K562 (cell line): ENCODE measurements around the gene DCST1. TPM values are rescaled to one million over a fixed set of nuclear protein-coding genes. Genes with fewer than 3 reads are reported as not detected.

Experiments used
- DLX4 ChIP-seq: fragments of 250-450 bp; sonication (Bioruptor Pico); IDR thresholded peaks from 2 replicates; pipeline ENCODE4 v1.6.1; 2021; ENCODE audit warnings: mild to moderate bottlenecking
- HNRNPLL ChIP-seq: fragments of 200-400 bp; formaldehyde crosslinking; IDR thresholded peaks from 2 replicates; pipeline ENCODE4 v1.6.1; 2017; ENCODE audit warnings: low read length, low read depth, mild to moderate bottlenecking; ENCODE audit not compliant: poor library complexity, severe bottlenecking
- KAT8 ChIP-seq: fragments of 450-650 bp; IDR thresholded peaks from 2 replicates; pipeline ENCODE4 v1.6.1; 2016; ENCODE audit warnings: low read depth, mild to moderate bottlenecking
- MBD2 ChIP-seq: sonication (generic); IDR thresholded peaks from 2 replicates; pipeline ENCODE4 v1.6.1; 2016; ENCODE audit warnings: low read depth, borderline replicate concordance
- MXI1 ChIP-seq: IDR thresholded peaks from 2 replicates; pipeline ENCODE4 v1.6.1; 2011; ENCODE audit warnings: low read depth, mild to moderate bottlenecking, improper control_type of control experiment, low read length
- POLR2G ChIP-seq: fragments of 200-400 bp; formaldehyde crosslinking; IDR thresholded peaks from 2 replicates; pipeline ENCODE4 v1.6.1; 2017; ENCODE audit warnings: low read depth, mild to moderate bottlenecking, antibody characterized with exemption, low read length, moderate library complexity
- TAF7 ChIP-seq: fragments of 450-650 bp; IDR thresholded peaks from 2 replicates; pipeline ENCODE4 v1.6.1; 2016; ENCODE audit warnings: missing genetic modification characterization, missing compliant biosample characterization
- polyA plus RNA-seq, 8 experiments: library from polyadenylated mRNA; depleted of rRNA in 4 of 8; stranded (reverse) in 5 of 8; unstranded in 3 of 8; fragments of >200 nt; fragmentation: Nextera tagmentation in 2 of 8; fragmentation: Illumina TruSeq in 1 of 8; extraction: Ambion mirVana in 2 of 8; extraction: Trizol in 1 of 8; gene quantifications; 2 replicates each; pipeline versions ENCODE4 v1.2.1 to v1.2.3, GENCODE V29; 2011 to 2014; ENCODE audit warnings: inconsistent platforms in 1 of 8, missing spikeins in 1 of 8
- total RNA-seq, 7 experiments: library from RNA; depleted of rRNA in 6 of 7; stranded (reverse); fragments of >200 nt in 6 of 7; fragmentation: Illumina TruSeq in 2 of 7; extraction: Trizol in 2 of 7; gene quantifications; 2 replicates each; pipeline versions ENCODE4 v1.2.1 to v1.2.3, GENCODE V29; 2011 to 2021; ENCODE audit warnings: low replicate concordance in 1 of 7
- TF ChIP-seq, protein P1 (sequence below): sonication (generic); formaldehyde crosslinking; IDR thresholded peaks from 2 replicates; pipeline ENCODE4 v1.8.0; 2022; ENCODE audit warnings: mild to moderate bottlenecking, missing genetic modification reagents
- TF ChIP-seq, protein P2 (sequence below), 2 experiments: fragments of 450-650 bp; IDR thresholded peaks; 2 replicates each; pipeline ENCODE4 v1.6.1; 2016
- TF ChIP-seq, protein P3 (sequence below): IDR thresholded peaks from 2 replicates; pipeline ENCODE4 v1.6.1; 2012; ENCODE audit warnings: low read depth, low read length, improper control_type of control experiment, borderline replicate concordance
- TF ChIP-seq, protein P4 (sequence below): fragments of 450-650 bp; formaldehyde crosslinking; IDR thresholded peaks from 2 replicates; pipeline ENCODE4 v1.4.0; 2020; ENCODE audit warnings: mild to moderate bottlenecking, mixed read lengths
- TF ChIP-seq, protein P5 (sequence below): sonication (generic); formaldehyde crosslinking; IDR thresholded peaks from 2 replicates; pipeline ENCODE4 v1.8.1; 2023; ENCODE audit warnings: mild to moderate bottlenecking, missing genetic modification reagents, moderate library complexity
- TF ChIP-seq, protein P6 (sequence below): fragments of 250-450 bp; sonication (Bioruptor Pico); IDR thresholded peaks from 2 replicates; pipeline ENCODE4 v1.5.0; 2021; ENCODE audit warnings: mild to moderate bottlenecking, borderline replicate concordance

The DCST1 gene
- total and polyA plus RNA-seq, 9 of the 15 experiments (the other 6 are each of a cell fraction or from before 2014, with no cell fraction given) = not detected

- TF ChIP-seq, protein P1, sequence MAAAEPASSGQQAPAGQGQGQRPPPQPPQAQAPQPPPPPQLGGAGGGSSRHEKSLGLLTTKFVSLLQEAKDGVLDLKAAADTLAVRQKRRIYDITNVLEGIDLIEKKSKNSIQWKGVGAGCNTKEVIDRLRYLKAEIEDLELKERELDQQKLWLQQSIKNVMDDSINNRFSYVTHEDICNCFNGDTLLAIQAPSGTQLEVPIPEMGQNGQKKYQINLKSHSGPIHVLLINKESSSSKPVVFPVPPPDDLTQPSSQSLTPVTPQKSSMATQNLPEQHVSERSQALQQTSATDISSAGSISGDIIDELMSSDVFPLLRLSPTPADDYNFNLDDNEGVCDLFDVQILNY (CRISPR knock-in tag) = no peak
- TF ChIP-seq KAT8 = no peak
- TF ChIP-seq, protein P2, sequence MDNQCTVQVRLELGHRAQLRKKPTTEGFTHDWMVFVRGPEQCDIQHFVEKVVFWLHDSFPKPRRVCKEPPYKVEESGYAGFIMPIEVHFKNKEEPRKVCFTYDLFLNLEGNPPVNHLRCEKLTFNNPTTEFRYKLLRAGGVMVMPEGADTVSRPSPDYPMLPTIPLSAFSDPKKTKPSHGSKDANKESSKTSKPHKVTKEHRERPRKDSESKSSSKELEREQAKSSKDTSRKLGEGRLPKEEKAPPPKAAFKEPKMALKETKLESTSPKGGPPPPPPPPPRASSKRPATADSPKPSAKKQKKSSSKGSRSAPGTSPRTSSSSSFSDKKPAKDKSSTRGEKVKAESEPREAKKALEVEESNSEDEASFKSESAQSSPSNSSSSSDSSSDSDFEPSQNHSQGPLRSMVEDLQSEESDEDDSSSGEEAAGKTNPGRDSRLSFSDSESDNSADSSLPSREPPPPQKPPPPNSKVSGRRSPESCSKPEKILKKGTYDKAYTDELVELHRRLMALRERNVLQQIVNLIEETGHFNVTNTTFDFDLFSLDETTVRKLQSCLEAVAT (IDR thresholded peaks at IDR 0.05) = peak; percentile 82 to 86; a peak in 3 of 4 replicates
- TF ChIP-seq MXI1 = no peak; the same call in 1 of the 2 replicates
- peak; percentile 76 for TF ChIP-seq POLR2G
- TF ChIP-seq TAF7 (tag) = no peak
- TF ChIP-seq, protein P3, sequence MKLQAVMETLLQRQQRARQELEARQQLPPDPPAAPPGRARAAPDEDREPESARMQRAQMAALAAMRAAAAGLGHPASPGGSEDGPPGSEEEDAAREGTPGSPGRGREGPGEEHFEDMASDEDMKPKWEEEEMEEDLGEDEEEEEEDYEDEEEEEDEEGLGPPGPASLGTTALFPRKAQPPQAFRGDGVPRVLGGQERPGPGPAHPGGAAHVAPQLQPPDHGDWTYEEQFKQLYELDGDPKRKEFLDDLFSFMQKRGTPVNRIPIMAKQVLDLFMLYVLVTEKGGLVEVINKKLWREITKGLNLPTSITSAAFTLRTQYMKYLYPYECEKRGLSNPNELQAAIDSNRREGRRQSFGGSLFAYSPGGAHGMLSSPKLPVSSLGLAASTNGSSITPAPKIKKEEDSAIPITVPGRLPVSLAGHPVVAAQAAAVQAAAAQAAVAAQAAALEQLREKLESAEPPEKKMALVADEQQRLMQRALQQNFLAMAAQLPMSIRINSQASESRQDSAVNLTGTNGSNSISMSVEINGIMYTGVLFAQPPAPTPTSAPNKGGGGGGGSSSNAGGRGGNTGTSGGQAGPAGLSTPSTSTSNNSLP = no peak
- TF ChIP-seq, protein P4, sequence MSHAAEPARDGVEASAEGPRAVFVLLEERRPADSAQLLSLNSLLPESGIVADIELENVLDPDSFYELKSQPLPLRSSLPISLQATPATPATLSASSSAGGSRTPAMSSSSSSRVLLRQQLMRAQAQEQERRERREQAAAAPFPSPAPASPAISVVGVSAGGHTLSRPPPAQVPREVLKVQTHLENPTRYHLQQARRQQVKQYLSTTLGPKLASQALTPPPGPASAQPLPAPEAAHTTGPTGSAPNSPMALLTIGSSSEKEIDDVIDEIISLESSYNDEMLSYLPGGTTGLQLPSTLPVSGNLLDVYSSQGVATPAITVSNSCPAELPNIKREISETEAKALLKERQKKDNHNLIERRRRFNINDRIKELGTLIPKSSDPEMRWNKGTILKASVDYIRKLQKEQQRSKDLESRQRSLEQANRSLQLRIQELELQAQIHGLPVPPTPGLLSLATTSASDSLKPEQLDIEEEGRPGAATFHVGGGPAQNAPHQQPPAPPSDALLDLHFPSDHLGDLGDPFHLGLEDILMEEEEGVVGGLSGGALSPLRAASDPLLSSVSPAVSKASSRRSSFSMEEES (CRISPR knock-in tag) = no peak
- TF ChIP-seq, protein P5, sequence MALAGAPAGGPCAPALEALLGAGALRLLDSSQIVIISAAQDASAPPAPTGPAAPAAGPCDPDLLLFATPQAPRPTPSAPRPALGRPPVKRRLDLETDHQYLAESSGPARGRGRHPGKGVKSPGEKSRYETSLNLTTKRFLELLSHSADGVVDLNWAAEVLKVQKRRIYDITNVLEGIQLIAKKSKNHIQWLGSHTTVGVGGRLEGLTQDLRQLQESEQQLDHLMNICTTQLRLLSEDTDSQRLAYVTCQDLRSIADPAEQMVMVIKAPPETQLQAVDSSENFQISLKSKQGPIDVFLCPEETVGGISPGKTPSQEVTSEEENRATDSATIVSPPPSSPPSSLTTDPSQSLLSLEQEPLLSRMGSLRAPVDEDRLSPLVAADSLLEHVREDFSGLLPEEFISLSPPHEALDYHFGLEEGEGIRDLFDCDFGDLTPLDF (CRISPR knock-in tag) = no peak
- TF ChIP-seq HNRNPLL = peak; percentile 65
- TF ChIP-seq, protein P6, sequence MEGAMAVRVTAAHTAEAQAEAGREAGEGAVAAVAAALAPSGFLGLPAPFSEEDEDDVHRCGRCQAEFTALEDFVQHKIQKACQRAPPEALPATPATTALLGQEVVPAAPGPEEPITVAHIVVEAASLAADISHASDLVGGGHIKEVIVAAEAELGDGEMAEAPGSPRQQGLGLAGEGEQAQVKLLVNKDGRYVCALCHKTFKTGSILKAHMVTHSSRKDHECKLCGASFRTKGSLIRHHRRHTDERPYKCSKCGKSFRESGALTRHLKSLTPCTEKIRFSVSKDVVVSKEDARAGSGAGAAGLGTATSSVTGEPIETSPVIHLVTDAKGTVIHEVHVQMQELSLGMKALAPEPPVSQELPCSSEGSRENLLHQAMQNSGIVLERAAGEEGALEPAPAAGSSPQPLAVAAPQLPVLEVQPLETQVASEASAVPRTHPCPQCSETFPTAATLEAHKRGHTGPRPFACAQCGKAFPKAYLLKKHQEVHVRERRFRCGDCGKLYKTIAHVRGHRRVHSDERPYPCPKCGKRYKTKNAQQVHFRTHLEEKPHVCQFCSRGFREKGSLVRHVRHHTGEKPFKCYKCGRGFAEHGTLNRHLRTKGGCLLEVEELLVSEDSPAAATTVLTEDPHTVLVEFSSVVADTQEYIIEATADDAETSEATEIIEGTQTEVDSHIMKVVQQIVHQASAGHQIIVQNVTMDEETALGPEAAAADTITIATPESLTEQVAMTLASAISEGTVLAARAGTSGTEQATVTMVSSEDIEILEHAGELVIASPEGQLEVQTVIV (CRISPR knock-in tag) = no peak
- TF ChIP-seq DLX4 = no peak
- no peak for TF ChIP-seq MBD2
Observed at GRCh38 chr1:155084722-155085503, 51.3 kb downstream of the DCST1 start (continued).
